Neural cell (in vitro differentiated cells): ENCODE data around the gene B3GALT6. TPM values are rescaled to one million over a fixed set of nuclear protein-coding genes. Genes with fewer than 3 reads are reported as not detected.

ENCODE experiments used
- H2AFZ ChIP-seq: fragments of 200-600, 300-800 bp; sonication (generic), shearing (Covaris generic); 2 replicates; pipeline ENCODE4 v1.6.0; 2014; ENCODE audit warnings: low read depth, mild to moderate bottlenecking, antibody characterized with exemption, low read length, moderate library complexity
- H3F3A ChIP-seq: fragments of 200-600 bp; shearing (Covaris generic); 2 replicates; pipeline ENCODE4 v1.6.1; 2016; ENCODE audit warnings: mild to moderate bottlenecking, moderate library complexity, mixed read lengths, antibody characterized with exemption, low read length; ENCODE audit not compliant: insufficient read depth, poor library complexity, severe bottlenecking
- H3K27ac ChIP-seq: fragments of 200-600, 300-800 bp; sonication (generic), shearing (Covaris generic); 2 replicates; pipeline ENCODE4 v1.5.1; 2014; ENCODE audit warnings: mild to moderate bottlenecking, low read length, moderate library complexity
- H3K27me3 ChIP-seq: fragments of 300-800, 200-600 bp; sonication (generic), shearing (Covaris generic); 2 replicates; pipeline ENCODE4 v1.6.0; 2014; ENCODE audit warnings: mild to moderate bottlenecking, low read depth, low read length, moderate library complexity; ENCODE audit not compliant: insufficient read depth
- H3K36me3 ChIP-seq: fragments of 300-800, 200-600 bp; sonication (generic), shearing (Covaris generic); 2 replicates; pipeline ENCODE4 v1.5.1; 2014; ENCODE audit warnings: mild to moderate bottlenecking, antibody characterized with exemption, low read length, moderate library complexity; ENCODE audit not compliant: insufficient read depth
- H3K4me2 ChIP-seq: fragments of 300-800, 200-600 bp; sonication (generic), shearing (Covaris generic); 2 replicates; pipeline ENCODE4 v1.6.0; 2014; ENCODE audit warnings: mild to moderate bottlenecking, low read length
- H3K4me3 ChIP-seq: fragments of 300-800, 200-600 bp; sonication (generic), shearing (Covaris generic); 2 replicates; pipeline ENCODE4 v1.5.1; 2014; ENCODE audit warnings: mild to moderate bottlenecking, low read length, moderate library complexity
- H3K79me2 ChIP-seq: fragments of 200-600 bp; shearing (Covaris generic); replicated peaks from 2 replicates; pipeline ENCODE4 v1.6.0; 2014; ENCODE audit warnings: mild to moderate bottlenecking, low read length, moderate library complexity; ENCODE audit not compliant: insufficient read depth
- H3K9ac ChIP-seq: fragments of 300-800, 200-600 bp; sonication (generic), shearing (Covaris generic); 2 replicates; pipeline ENCODE4 v1.6.1; 2016; ENCODE audit warnings: mild to moderate bottlenecking, low read length, mixed read lengths
- H3K9me2 ChIP-seq: fragments of 200-600 bp; shearing (Covaris generic); 2 replicates; pipeline ENCODE4 v1.6.1; 2016; ENCODE audit warnings: mild to moderate bottlenecking, low read length, mixed read lengths; ENCODE audit not compliant: insufficient read depth
- H3K9me3 ChIP-seq: fragments of 200-600, 300-800 bp; sonication (generic), shearing (Covaris generic); 2 replicates; pipeline ENCODE4 v1.6.1; 2016; ENCODE audit warnings: mild to moderate bottlenecking, mixed run types, low read length, moderate library complexity, mixed read lengths
- H4K20me1 ChIP-seq: fragments of 200-600 bp; shearing (Covaris generic); 2 replicates; pipeline ENCODE4 v1.6.1; 2016; ENCODE audit warnings: mild to moderate bottlenecking, mixed run types; ENCODE audit not compliant: insufficient read depth
- EP300 ChIP-seq: fragments of 450-650 bp; conservative IDR thresholded peaks from 2 replicates; pipeline ENCODE4 v1.6.1; 2014; ENCODE audit warnings: antibody characterized with exemption, mild to moderate bottlenecking, moderate library complexity; ENCODE audit not compliant: poor library complexity, severe bottlenecking
- EZH2 ChIP-seq: fragments of 200-600, 300-800 bp; shearing (Covaris generic), sonication (generic); IDR thresholded peaks from 2 replicates; pipeline ENCODE4 v1.6.1; 2014; ENCODE audit warnings: antibody characterized with exemption, low read length, borderline replicate concordance, mild to moderate bottlenecking; ENCODE audit not compliant: insufficient read depth, poor library complexity, severe bottlenecking
- MXI1 ChIP-seq: fragments of 450-650 bp; conservative IDR thresholded peaks from 2 replicates; pipeline ENCODE4 v1.6.1; 2014; ENCODE audit warnings: antibody characterized with exemption, mild to moderate bottlenecking; ENCODE audit not compliant: poor library complexity, severe bottlenecking
- POLR2AphosphoS5 ChIP-seq: IDR thresholded peaks from 2 replicates; pipeline ENCODE4 v1.6.1; 2012
- RAD21 ChIP-seq: fragments of 450-650 bp; conservative IDR thresholded peaks from 2 replicates; pipeline ENCODE4 v1.6.1; 2014; ENCODE audit warnings: antibody characterized with exemption, mild to moderate bottlenecking, moderate library complexity
- REST ChIP-seq: IDR thresholded peaks from 2 replicates; pipeline ENCODE4 v1.6.1; 2012; ENCODE audit warnings: borderline replicate concordance
- SMC3 ChIP-seq: fragments of 450-650 bp; conservative IDR thresholded peaks from 2 replicates; pipeline ENCODE4 v1.6.1; 2014; ENCODE audit warnings: antibody characterized with exemption, mild to moderate bottlenecking, moderate library complexity; ENCODE audit not compliant: poor library complexity
- TAF1 ChIP-seq: IDR thresholded peaks from 2 replicates; pipeline ENCODE4 v1.6.1; 2012; ENCODE audit warnings: low read depth
- polyA plus RNA-seq: library from polyadenylated mRNA; depleted of rRNA; stranded (reverse); fragments of >200 nt; gene quantifications from 2 replicates; pipeline ENCODE4 v1.2.3, GENCODE V29; 2014
- TF ChIP-seq, protein P1 (sequence below): fragments of 450-650 bp; IDR thresholded peaks from 2 replicates; pipeline ENCODE4 v1.5.1; 2014; ENCODE audit warnings: antibody characterized with exemption, mild to moderate bottlenecking, moderate library complexity; ENCODE audit not compliant: poor library complexity, severe bottlenecking

B3GALT6 gene
- polyA plus RNA-seq, 1 donor from 2014 or later: 46.5 TPM

GRCh38 chr1:1240822-1241587 is 9.0 kb downstream of the B3GALT6 start:
- H3K27me3 ChIP-seq: no peaks in the 10 kb centered on the region
- no peaks in the 10 kb centered on the region for H4K20me1 ChIP-seq
- no peaks in the 10 kb centered on the region for H3K79me2 ChIP-seq

GRCh38 chr1:1241588-1242219 is 9.7 kb downstream of the B3GALT6 start:
- Histone ChIP-seq H3K9me2 (no peaks in the 10 kb centered on the region), H3K27ac (no peak overlapping the region), H3K9ac (no peak overlapping the region), H3K36me3 (no peaks in the 10 kb centered on the region), H4K20me1 (no peaks in the 10 kb centered on the region), H2AFZ (no peak overlapping the region), H3K79me2 (no peaks in the 10 kb centered on the region), H3K9me3 (no peaks in the 10 kb centered on the region), H3K4me3 (no peak overlapping the region), H3K4me2 (no peak overlapping the region), H3F3A (no peaks in the 10 kb centered on the region), H3K27me3 (peaks cover under 1% of the 10 kb centered on the region)
- TF ChIP-seq RAD21 (no peak), MXI1 (no peak), POLR2AphosphoS5 (no peak), REST (no peak), EP300 (no peak)
- TF ChIP-seq, protein P1, sequence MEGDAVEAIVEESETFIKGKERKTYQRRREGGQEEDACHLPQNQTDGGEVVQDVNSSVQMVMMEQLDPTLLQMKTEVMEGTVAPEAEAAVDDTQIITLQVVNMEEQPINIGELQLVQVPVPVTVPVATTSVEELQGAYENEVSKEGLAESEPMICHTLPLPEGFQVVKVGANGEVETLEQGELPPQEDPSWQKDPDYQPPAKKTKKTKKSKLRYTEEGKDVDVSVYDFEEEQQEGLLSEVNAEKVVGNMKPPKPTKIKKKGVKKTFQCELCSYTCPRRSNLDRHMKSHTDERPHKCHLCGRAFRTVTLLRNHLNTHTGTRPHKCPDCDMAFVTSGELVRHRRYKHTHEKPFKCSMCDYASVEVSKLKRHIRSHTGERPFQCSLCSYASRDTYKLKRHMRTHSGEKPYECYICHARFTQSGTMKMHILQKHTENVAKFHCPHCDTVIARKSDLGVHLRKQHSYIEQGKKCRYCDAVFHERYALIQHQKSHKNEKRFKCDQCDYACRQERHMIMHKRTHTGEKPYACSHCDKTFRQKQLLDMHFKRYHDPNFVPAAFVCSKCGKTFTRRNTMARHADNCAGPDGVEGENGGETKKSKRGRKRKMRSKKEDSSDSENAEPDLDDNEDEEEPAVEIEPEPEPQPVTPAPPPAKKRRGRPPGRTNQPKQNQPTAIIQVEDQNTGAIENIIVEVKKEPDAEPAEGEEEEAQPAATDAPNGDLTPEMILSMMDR: no peak

More at GRCh38 chr1:1240822-1241587, 9.0 kb downstream of the B3GALT6 start:
- no peaks in the 10 kb centered on the region for H3K9me3 ChIP-seq
- no peak for TF ChIP-seq TAF1
- no peak for TF ChIP-seq RAD21
- TF ChIP-seq EP300: no peak
- no peak for TF ChIP-seq REST
- no peak for TF ChIP-seq SMC3
- TF ChIP-seq EZH2: no peak
- TF ChIP-seq MXI1: no peak
- TF ChIP-seq POLR2AphosphoS5: no peak
- TF ChIP-seq, protein P1: no peak
- H3F3A ChIP-seq: no peaks in the 10 kb centered on the region
- no peak overlapping the region for H3K4me3 ChIP-seq
- no peak overlapping the region for H3K9ac ChIP-seq
- no peak overlapping the region for H3K4me2 ChIP-seq
- no peak overlapping the region for H3K27ac ChIP-seq
- no peak overlapping the region for H2AFZ ChIP-seq
- H3K36me3 ChIP-seq: no peaks in the 10 kb centered on the region
- H3K9me2 ChIP-seq: no peaks in the 10 kb centered on the region
